ENCODE measurements around the gene ATG2B. TPM values are rescaled to one million over a fixed set of nuclear protein-coding genes. Genes with fewer than 3 reads are reported as not detected.

The ATG2B gene
- total and polyA plus RNA-seq, 10 of the 15 experiments (the other 5 are each of a cell fraction or from before 2014, with no cell fraction given) = 0.84 to 15.4 (median 9.9) TPM

- in situ Hi-C loops (cut with MboI) = no loop called here
- no peak overlapping the region for H2AFZ ChIP-seq (ENCODE audit: control insufficient read depth, low read depth, low read length)
- no peaks in the 10 kb centered on the region for H3K36me3 ChIP-seq (ENCODE audit: control insufficient read depth in 2 of 2, insufficient read depth in 2 of 2, low read length in 1 of 2)
- TF ChIP-seq TCF7 (IDR thresholded peaks at IDR 0.05; ENCODE audit: borderline replicate concordance) (no peak), RFX5 (IDR thresholded peaks at IDR 0.05; ENCODE audit: low read depth, low read length) (no peak), EZH2 (IDR thresholded peaks at IDR 0.05; ENCODE audit: borderline replicate concordance, control insufficient read depth, low read depth, low read length) (no peak), RCOR1 (conservative IDR thresholded peaks at IDR 0.05; ENCODE audit: low read depth, low read length) (no peak), ZBTB4 (CRISPR knock-in tag; IDR thresholded peaks at IDR 0.05) (no peak), HDAC2 (IDR thresholded peaks at IDR 0.05) (no peak), EED (IDR thresholded peaks at IDR 0.05; ENCODE audit: low read depth) (no peak), SIN3A (IDR thresholded peaks at IDR 0.05; ENCODE audit: low read depth, low read length) (no peak), SUPT20H (IDR thresholded peaks at IDR 0.05; ENCODE audit: borderline replicate concordance, control insufficient read depth, low read depth, low read length) (no peak), GATAD2B (conservative IDR thresholded peaks at IDR 0.05; ENCODE audit: low read depth) (no peak), NR2F1 (conservative IDR thresholded peaks at IDR 0.05) (no peak), MYB (IDR thresholded peaks at IDR 0.05; ENCODE audit: borderline replicate concordance, low read depth, low read length) (no peak), ATF3 (IDR thresholded peaks at IDR 0.05; ENCODE audit: borderline replicate concordance, extremely low read depth, low read depth, low read length) (no peak), HSF1 (IDR thresholded peaks at IDR 0.05; ENCODE audit: low read depth, low read length) (no peak), NKRF (conservative IDR thresholded peaks at IDR 0.05) (no peak), IRF3 (IDR thresholded peaks at IDR 0.05) (no peak)
- 0% methylated on average over 2 of the region's 2 CpGs for WGBS (ENCODE audit: insufficient coverage, insufficient replicate concordance, low lambda C conversion rate, missing lambda C conversion rate)
- no peaks in the 10 kb centered on the region for H3K79me2 ChIP-seq (ENCODE audit: control insufficient read depth, insufficient read depth, low read length)
- no peak for ATAC-seq
- CTCF ChIA-PET = interaction anchor here (0.7 to 4.1 kb wide), 3 partner anchors 14 to 434 kb away, joined by 3 to 20 read pairs (median 3); no protein-coding TSS in a partner anchor
- RAD21 ChIA-PET (ENCODE audit: unreplicated experiment) = no interaction called here
- SMC1A ChIA-PET (ENCODE audit: uncharacterized antibody, unreplicated experiment) = no interaction called here
- H3K27ac ChIP-seq (ENCODE audit: control insufficient read depth, insufficient read depth) = no peak overlapping the region
- H3K4me3 ChIP-seq = no peak overlapping the region
- H4K20me1 ChIP-seq (ENCODE audit: control insufficient read depth, insufficient read depth) = no peaks in the 10 kb centered on the region
- no peak overlapping the region for H3K9ac ChIP-seq (ENCODE audit: control insufficient read depth, insufficient read depth, low read length)
- H3K4me1 ChIP-seq (ENCODE audit: control insufficient read depth, insufficient read depth, low read length) = no peaks in the 10 kb centered on the region
- DNase-seq (ENCODE audit: low read depth, low spot score) = no peak
- no peak for FAIRE-seq
- intact Hi-C loops (cut with micrococcal nuclease; ENCODE audit: unreplicated experiment) = no loop called here
- POLR2A ChIA-PET = interaction anchor here (1.4 kb wide), 1 partner anchor 8 kb away, joined by 3 read pairs; no protein-coding TSS in a partner anchor
- no TSS peak for BruUV-seq (replicated peaks)
- H3K4me2 ChIP-seq (ENCODE audit: control insufficient read depth, insufficient read depth) = no peak overlapping the region
- no peaks in the 10 kb centered on the region for H3K9me3 ChIP-seq (replicated peaks; ENCODE audit: control insufficient read depth, insufficient read depth, low read length)
- H3K27me3 ChIP-seq (replicated peaks in 1 of 2; ENCODE audit: control insufficient read depth in 2 of 2, insufficient read depth in 2 of 2, low read length in 1 of 2) = peaks cover 4 to 5% of the 10 kb centered on the region in 2 experiments; a peak in 3 of 4 replicates
These were observed 102.8 kb downstream of the ATG2B start for GRCh38 chr14:96260341-96260821.
